GM10266 (cell line): ENCODE measurements around the gene AOPEP.

Source experiments
- DNase-seq: peaks from one replicate; pipeline ENCODE4 v3.0.0; 2012; ENCODE audit errors: extremely low spot score
- CTCF ChIP-seq: IDR thresholded peaks from 2 replicates; pipeline ENCODE4 v1.5.1; 2012; ENCODE audit warnings: mild to moderate bottlenecking, low read depth; ENCODE audit not compliant: control insufficient read depth, insufficient read depth; ENCODE audit errors: missing control alignments

AOPEP gene

GRCh38 chr9:94861589-94862272, 135.2 kb downstream of the AOPEP start:
- no peak for DNase-seq
- no peak for TF ChIP-seq CTCF

GRCh38 chr9:94864196-94864595, 137.7 kb downstream of the AOPEP start:
- DNase-seq: no peak
- no peak for TF ChIP-seq CTCF

- no peak for DNase-seq
- no peak for TF ChIP-seq CTCF
Measured at GRCh38 chr9:94864862-94865509, 138.5 kb downstream of the AOPEP start.

- no peak for DNase-seq
- no peak for TF ChIP-seq CTCF
Measured at GRCh38 chr9:94865582-94866452, 139.3 kb downstream of the AOPEP start.

- no peak for TF ChIP-seq CTCF
- DNase-seq: no peak
Measured at GRCh38 chr9:94866770-94867169, 140.3 kb downstream of the AOPEP start.

- DNase-seq: no peak
- no peak for TF ChIP-seq CTCF
Measured at GRCh38 chr9:94867281-94867841, 140.9 kb downstream of the AOPEP start.
